ENCODE results near the gene ACACA.

GRCh38 chr17:37233036-37233435 is 173.6 kb downstream of the ACACA start:
- no peak for TF ChIP-seq GATA2 (IDR thresholded peaks at IDR 0.05; ENCODE audit: low read depth, low read length)
- no peak for TF ChIP-seq GATA3 (IDR thresholded peaks at IDR 0.05; ENCODE audit: low read depth, low read length)

Data from SH-SY5Y (cell line).